GM12874 (cell line): Measurements from ENCODE around the gene KLK12.

Experiments used
- TF ChIP-seq, protein P1 (sequence below): IDR thresholded peaks from 2 replicates; pipeline ENCODE4 v1.5.1; 2011; ENCODE audit warnings: low read depth, mild to moderate bottlenecking, control low read depth, low read length, moderate library complexity; ENCODE audit not compliant: insufficient read depth

Gene KLK12

GRCh38 chr19:51034704-51035103 lies at the start of gene KLK12:
Gene KLK12, minus strand, starts transcription at chr19:51035002. Its CDS starts 381 bp downstream, at chr19:51034621.
- TF ChIP-seq, protein P1, sequence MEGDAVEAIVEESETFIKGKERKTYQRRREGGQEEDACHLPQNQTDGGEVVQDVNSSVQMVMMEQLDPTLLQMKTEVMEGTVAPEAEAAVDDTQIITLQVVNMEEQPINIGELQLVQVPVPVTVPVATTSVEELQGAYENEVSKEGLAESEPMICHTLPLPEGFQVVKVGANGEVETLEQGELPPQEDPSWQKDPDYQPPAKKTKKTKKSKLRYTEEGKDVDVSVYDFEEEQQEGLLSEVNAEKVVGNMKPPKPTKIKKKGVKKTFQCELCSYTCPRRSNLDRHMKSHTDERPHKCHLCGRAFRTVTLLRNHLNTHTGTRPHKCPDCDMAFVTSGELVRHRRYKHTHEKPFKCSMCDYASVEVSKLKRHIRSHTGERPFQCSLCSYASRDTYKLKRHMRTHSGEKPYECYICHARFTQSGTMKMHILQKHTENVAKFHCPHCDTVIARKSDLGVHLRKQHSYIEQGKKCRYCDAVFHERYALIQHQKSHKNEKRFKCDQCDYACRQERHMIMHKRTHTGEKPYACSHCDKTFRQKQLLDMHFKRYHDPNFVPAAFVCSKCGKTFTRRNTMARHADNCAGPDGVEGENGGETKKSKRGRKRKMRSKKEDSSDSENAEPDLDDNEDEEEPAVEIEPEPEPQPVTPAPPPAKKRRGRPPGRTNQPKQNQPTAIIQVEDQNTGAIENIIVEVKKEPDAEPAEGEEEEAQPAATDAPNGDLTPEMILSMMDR, result no peak

DNA sequence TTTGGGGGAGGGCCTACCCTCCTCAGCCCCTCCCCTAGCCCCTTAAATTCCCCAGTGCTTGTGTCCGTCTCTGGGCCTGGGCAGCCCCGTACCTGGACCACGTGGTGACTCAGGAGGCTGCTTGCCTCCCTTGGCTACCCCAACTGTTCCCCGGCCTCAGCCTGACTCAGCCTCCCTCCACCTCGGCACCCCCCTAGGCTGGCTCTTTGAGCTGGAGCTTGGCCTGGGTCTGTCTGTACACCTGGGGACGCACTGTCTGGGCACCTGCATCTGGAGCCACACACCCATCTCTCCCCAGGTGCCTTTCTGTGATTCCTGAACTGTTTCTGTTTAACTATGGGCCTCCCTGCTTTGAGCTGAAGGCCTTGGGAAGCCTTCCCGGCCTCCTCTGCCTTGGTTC lies 49.7 kb upstream of the KLK12 start:
- TF ChIP-seq, protein P1, result no peak

DNA sequence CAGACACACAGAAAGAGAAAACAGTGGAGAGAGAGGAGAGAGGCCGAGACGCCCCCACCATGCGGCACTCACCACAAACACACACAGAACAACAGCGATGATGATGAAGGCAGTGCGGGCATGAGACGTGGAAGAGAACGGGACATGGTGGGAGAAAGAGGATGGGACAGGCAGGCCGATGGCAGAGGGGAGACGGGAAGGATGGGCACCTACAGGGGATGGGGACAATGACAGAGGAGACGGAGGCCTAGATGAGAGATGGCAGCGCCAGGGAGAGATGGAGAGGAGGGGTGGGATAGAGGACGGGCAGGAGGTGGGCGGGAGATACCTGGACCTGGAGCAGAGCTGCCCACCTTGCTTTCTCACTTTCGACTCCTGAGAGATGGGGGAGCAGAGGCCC lies 49.0 kb upstream of the KLK12 start:
- TF ChIP-seq, protein P1, result no peak

- TF ChIP-seq, protein P1, result no peak
Measured at GRCh38 chr19:51083181-51083580, 48.4 kb upstream of the KLK12 start.

- TF ChIP-seq, protein P1, result no peak
Measured at GRCh38 chr19:51082611-51083010, 47.8 kb upstream of the KLK12 start, which contains the start of gene KLK14. Gene KLK14, minus strand, starts transcription at chr19:51082887. Its CDS starts 273 bp downstream, at chr19:51082614.

DNA sequence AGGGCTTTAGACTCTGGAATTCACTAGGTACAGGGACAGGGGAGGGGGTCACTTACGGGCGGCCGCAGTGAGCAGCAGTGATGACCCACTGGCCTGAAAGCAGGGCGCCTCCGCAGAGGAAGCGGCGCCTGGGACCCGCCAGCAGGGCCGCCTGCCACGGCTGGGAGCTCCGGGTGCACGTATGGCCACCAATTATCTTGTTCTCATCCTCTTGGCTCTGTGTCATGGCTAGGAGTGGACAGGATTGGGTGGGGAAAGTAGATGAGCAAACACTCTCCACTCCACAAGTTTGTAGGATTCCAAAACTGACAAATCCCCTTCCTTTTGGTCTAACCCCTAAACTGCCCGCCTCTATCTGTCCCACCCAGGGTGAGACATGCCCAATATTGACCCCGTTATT lies 46.7 kb upstream of the KLK12 start:
- TF ChIP-seq, protein P1, result no peak

- TF ChIP-seq, protein P1, result no peak
Measured at GRCh38 chr19:51079481-51080110, 44.8 kb upstream of the KLK12 start.
